Esophagus (tissue), 2 donors: Measurements from ENCODE around the gene TSPAN17. TPM values are rescaled to one million over a fixed set of nuclear protein-coding genes. Genes with fewer than 3 reads are reported as not detected.

ENCODE experiments used
- H3K27ac ChIP-seq, 2 donors: one replicate each; pipeline ENCODE4 v1.5.1; 2013; ENCODE audit warnings: low read depth in 2 of 2, mild to moderate bottlenecking in 2 of 2, inconsistent platforms in 1 of 2, low read length in 1 of 2, moderate library complexity in 1 of 2
- H3K27me3 ChIP-seq, 2 donors: one replicate each; pipeline ENCODE4 v1.6.1; 2013; ENCODE audit warnings: low read length in 2 of 2, control low read depth in 1 of 2, mild to moderate bottlenecking in 1 of 2; ENCODE audit not compliant: insufficient read depth in 2 of 2, control insufficient read depth in 1 of 2
- H3K36me3 ChIP-seq, 2 donors: one replicate each; pipeline ENCODE4 v1.6.1; 2013; ENCODE audit warnings: low read length in 1 of 2; ENCODE audit not compliant: control insufficient read depth in 2 of 2, insufficient read depth in 2 of 2
- H3K4me1 ChIP-seq, 2 donors: one replicate each; pipeline ENCODE4 v1.6.1; 2013; ENCODE audit warnings: low read length in 1 of 2; ENCODE audit not compliant: control insufficient read depth in 2 of 2, insufficient read depth in 2 of 2
- H3K4me3 ChIP-seq, 2 donors: one replicate each; pipeline ENCODE4 v1.5.1; 2013; ENCODE audit warnings: low read length in 2 of 2, mild to moderate bottlenecking in 2 of 2, low read depth in 1 of 2, moderate library complexity in 1 of 2
- H3K9me3 ChIP-seq, 2 donors: one replicate each; pipeline ENCODE4 v1.6.1; 2013; ENCODE audit warnings: mild to moderate bottlenecking in 2 of 2, low read depth in 1 of 2, low read length in 1 of 2, moderate library complexity in 1 of 2; ENCODE audit not compliant: control insufficient read depth in 2 of 2, insufficient read depth in 1 of 2
- WGBS, 2 donors: extraction: QIAGEN DNeasy Blood & Tissue Kit; methylation state at CpG; one replicate each; pipeline ENCODE4 v1.1.7; 2013; 5-methylcytosine and 5-hydroxymethylcytosine counted together
- polyA plus RNA-seq, 2 donors: library from polyadenylated mRNA; stranded (reverse); fragments of 200-250 nt; gene quantifications; one replicate each; pipeline ENCODE4 v1.2.3, GENCODE V29; 2013
- donor health status: healthy with polysubstance abuse.
- donor health status: Bipolar disorder and iron deficiency.

TSPAN17 gene
- polyA plus RNA-seq, 2 donors, result 15.7 to 21.3 TPM

DNA sequence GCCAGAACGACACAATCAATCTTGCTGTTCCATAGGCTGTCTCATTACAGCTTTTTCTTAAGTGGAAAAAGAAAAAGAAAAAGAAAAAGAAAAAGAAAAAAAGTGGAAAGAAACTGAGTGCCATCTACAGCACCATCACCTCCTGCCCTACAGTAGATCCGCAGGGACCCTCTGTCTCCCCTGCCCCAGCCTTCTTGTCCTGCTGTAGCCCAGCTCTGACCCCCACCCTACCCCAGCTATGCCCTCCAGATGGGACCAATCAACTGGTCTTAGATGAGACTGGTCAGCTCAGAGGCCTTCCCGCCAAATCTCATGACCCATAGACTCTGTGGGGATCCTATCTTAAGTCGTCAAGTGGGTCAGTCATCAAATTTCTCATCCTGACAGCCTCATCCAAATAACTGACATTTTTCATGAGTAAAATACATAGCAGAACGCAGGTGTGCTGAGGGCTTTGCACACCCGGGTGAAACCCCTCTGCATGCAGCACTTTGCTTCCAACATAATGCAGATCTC is 34.8 kb downstream of the TSPAN17 start:
- H3K4me3 ChIP-seq, result no peak overlapping the region
- peaks cover 0 to 2% of the 10 kb centered on the region in 2 donors for H3K27me3 ChIP-seq
- H3K36me3 ChIP-seq, result no peaks in the 10 kb centered on the region
- WGBS, 2 donors, result 59 to 64% methylated on average over 6 of the region's 6 CpGs
- peaks cover 0 to 4% of the 10 kb centered on the region in 2 donors for H3K4me1 ChIP-seq
- peaks cover 0 to under 1% of the 10 kb centered on the region in 2 donors for H3K9me3 ChIP-seq
- no peak overlapping the region for H3K27ac ChIP-seq

DNA sequence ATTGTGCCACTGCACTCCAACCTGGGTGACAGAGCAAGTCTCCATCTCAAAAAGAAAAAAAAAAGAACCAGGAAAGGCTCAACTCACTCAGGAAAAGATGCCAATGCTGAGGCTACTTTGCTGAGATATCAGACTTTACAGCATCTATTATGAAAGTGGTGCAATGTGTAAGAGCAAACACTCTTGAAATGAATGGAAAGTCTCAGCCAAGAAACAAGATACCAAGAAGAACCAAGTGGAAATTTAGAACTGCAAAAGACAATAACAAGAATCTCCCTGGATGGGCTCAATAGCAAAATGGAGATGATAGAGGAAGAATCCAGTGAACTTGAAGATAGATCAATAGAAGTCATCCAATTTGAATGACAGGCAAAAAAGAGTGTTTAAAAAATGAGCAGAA is 37.7 kb downstream of the TSPAN17 start:
- peaks cover 0 to 2% of the 10 kb centered on the region in 2 donors for H3K27me3 ChIP-seq
- H3K36me3 ChIP-seq, result no peaks in the 10 kb centered on the region
- H3K27ac ChIP-seq, result no peak overlapping the region
- no peak overlapping the region for H3K4me3 ChIP-seq
- peaks cover 0 to 13% of the 10 kb centered on the region in 2 donors for H3K9me3 ChIP-seq
- peaks cover 0 to under 1% of the 10 kb centered on the region in 2 donors for H3K4me1 ChIP-seq

DNA sequence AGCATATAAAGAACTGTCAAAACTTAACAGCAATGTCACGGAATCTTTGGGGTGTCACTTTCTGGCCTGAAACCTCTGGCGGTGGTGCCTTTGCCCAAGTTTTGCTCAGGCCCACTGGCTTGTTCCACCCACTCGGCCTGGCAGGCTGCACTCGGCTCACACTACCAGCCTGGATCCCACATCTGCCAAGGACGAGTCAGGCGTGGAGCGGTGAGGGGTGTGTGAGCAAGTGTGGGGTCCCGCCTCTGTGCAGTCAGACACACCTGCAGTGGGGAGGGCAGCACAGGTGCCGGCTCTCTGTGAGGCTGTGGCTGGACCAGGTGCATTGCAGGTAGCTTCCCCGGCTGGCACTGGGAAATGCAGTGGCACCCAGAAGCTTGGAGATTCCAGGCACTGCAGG is 40.0 kb downstream of the TSPAN17 start:
- Histone ChIP-seq H3K4me3 (no peak overlapping the region), H3K36me3 (no peaks in the 10 kb centered on the region), H3K27me3 (peaks cover 0 to 2% of the 10 kb centered on the region in 2 donors), H3K9me3 (peaks cover 0 to 13% of the 10 kb centered on the region in 2 donors), H3K4me1 (peaks cover 0 to under 1% of the 10 kb centered on the region in 2 donors), H3K27ac (no peak overlapping the region)
- WGBS, 2 donors, result 78 to 79% methylated on average over 10 of the region's 10 CpGs

DNA sequence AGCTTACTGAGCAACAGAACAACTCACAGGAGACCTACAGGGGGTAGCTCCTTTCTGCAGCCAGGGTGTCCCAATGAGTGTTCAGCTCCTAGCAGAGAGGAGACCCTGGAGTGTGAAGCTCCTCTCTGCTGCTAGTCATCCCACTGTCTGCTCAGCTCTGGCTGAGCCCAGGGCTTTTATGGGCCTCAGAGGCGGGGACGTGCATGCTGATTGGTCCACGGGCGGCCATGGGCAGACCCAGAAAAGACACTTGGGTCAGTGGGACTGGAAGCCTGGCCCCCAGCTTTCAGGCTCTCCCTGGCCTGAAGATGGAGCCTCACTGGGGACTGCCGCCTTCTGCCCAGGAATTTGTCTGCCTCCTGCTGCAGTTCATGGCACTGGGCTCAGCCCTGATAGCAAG is 40.6 kb downstream of the TSPAN17 start:
- H3K36me3 ChIP-seq, result no peaks in the 10 kb centered on the region
- peaks cover 0 to 5% of the 10 kb centered on the region in 2 donors for H3K4me1 ChIP-seq
- WGBS, 2 donors, result 89 to 94% methylated on average over 5 of the region's 5 CpGs
- H3K9me3 ChIP-seq, result peaks cover 0 to 13% of the 10 kb centered on the region in 2 donors
- no peak overlapping the region for H3K27ac ChIP-seq
- no peak overlapping the region for H3K4me3 ChIP-seq
- H3K27me3 ChIP-seq, result peaks cover 0 to 2% of the 10 kb centered on the region in 2 donors

DNA sequence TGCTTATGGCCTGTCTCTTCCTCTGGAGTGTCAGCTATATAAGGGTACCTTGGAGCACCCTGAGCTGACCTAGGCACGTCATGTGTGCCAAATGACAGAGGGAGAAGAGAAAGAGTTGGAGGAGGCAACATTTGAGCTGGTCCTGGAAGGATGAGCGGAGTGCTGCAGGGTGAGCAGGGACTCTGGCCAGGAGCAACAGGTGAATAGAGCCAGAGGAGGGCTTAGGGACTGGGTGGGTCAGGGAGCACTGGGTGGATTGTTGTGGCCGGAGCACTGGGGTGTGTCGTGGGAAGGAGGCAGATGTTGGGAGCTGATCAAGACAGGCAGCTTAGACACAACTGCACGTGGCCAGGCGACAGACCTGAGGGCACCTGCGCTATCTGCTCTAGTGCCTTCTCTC is 43.6 kb downstream of the TSPAN17 start:
- no peaks in the 10 kb centered on the region for H3K27me3 ChIP-seq
- no peaks in the 10 kb centered on the region for H3K36me3 ChIP-seq
- H3K4me1 ChIP-seq, result peaks cover 0 to 5% of the 10 kb centered on the region in 2 donors
- H3K27ac ChIP-seq, result no peak overlapping the region
- no peak overlapping the region for H3K4me3 ChIP-seq
- WGBS, 2 donors, result 69 to 72% methylated on average over 7 of the region's 7 CpGs
- peaks cover 0 to 13% of the 10 kb centered on the region in 2 donors for H3K9me3 ChIP-seq

DNA sequence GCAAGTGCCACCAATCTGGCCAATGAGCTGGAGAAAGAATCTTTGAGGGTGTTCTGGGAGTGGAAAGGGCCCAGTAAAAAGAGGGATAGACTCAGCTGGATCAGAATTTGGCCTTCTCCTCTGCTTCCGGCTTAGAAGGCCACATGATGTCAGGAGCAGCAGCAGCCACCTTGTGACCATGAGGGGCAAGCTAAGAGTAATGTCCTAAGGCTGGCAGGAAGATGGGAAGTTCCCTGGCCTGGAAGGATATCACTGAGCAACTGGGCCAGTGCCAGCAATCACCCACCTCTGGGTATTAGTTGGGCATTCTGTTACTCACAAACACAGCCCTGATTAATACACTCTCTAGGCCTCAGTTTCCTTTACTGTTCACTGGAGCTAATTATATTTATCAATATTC is 44.2 kb downstream of the TSPAN17 start:
- Histone ChIP-seq H3K27ac (no peak overlapping the region), H3K4me1 (peaks cover 0 to 5% of the 10 kb centered on the region in 2 donors), H3K4me3 (no peak overlapping the region), H3K36me3 (no peaks in the 10 kb centered on the region), H3K27me3 (no peaks in the 10 kb centered on the region), H3K9me3 (peaks cover 0 to 13% of the 10 kb centered on the region in 2 donors)
- 98 to 100% methylated on average over 1 of the region's 1 CpG for WGBS, 2 donors

DNA sequence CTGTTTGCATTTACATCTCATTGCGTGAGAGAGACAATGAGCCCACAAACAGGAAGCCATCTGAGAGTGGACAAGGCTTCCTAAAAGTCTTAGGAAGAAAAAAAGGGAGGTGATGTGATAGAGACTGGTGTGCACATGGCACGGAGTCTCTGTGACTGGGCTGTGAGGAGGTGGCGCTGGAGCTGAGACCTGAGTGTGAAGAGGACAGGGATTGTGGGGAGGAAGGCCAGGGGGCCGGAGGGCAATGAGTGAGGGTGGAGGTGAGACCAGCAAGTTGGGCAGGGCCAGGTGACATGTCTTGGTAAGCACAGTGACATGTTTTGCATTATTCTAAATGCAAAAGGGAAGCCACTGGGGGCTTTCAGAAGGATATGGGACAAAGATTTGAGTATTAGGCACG is 45.0 kb downstream of the TSPAN17 start:
- Histone ChIP-seq H3K36me3 (no peaks in the 10 kb centered on the region), H3K4me3 (no peak overlapping the region), H3K27ac (no peak overlapping the region), H3K4me1 (peaks cover 0 to 5% of the 10 kb centered on the region in 2 donors), H3K27me3 (no peaks in the 10 kb centered on the region), H3K9me3 (peaks cover 0 to 10% of the 10 kb centered on the region in 2 donors)
- WGBS, 2 donors, result 50 to 58% methylated on average over 5 of the region's 5 CpGs

DNA sequence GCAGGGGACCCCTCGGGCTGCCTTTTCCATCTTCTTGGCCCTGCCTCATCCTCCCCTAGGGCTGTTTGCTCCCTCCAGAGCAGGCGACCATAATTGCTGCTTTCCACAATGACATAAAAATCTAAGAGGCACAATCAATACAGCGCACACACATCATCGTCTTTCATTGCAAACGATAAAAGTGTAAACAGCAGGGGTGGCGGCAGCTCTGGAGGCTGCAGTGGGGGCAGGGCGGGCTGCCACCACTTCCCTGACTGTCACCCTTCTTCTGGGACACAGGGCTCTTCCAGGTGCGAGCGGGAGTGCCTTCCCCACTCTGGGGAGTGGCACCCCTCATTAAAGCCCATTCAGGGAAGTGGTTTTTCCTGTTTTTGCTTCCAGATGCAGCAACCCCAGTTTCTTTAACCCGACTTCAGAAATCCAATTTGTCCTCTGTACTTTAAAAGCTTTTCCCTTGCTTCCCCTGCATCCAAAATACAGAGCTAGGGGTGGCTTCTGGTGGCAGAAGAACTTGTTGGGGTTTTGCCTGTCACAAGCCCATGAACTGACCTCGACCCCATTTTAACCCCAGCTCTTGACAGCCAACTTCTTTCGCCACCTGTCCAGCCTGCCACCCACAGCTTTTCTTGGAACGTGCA is 45.7 kb downstream of the TSPAN17 start:
- Histone ChIP-seq H3K27me3 (no peaks in the 10 kb centered on the region), H3K4me3 (no peak overlapping the region), H3K27ac (peak overlapping the region; percentile 57 to 69), H3K36me3 (no peaks in the 10 kb centered on the region), H3K4me1 (peaks cover 0 to 5% of the 10 kb centered on the region in 2 donors), H3K9me3 (peaks cover 0 to 6% of the 10 kb centered on the region in 2 donors)
- 8 to 16% methylated on average over 13 of the region's 13 CpGs for whole genome bisulfite sequencing, 2 donors

DNA sequence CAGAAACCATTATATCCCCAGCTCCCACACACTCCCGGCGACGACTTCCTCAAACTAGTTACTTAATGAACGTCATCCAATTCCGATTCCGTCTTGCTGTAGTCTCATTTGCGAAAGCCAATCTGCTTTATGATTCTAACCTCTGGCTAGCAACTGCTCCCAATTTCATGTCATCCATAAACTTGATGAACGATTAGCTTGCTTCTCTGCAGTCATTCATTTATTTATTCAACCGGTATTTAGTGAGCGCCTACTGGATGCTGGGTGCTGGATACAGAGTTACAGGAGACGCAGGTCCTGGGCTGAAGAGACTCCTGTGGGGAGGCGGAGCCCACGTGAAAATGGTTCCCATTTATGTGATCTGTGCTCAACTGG is 46.2 kb downstream of the TSPAN17 start:
- H3K9me3 ChIP-seq, result peaks cover 0 to 1% of the 10 kb centered on the region in 2 donors
- no peak overlapping the region for H3K4me3 ChIP-seq
- H3K4me1 ChIP-seq, result peaks cover 0 to 5% of the 10 kb centered on the region in 2 donors
- WGBS, 2 donors, result 22 to 31% methylated on average over 13 of the region's 13 CpGs
- H3K36me3 ChIP-seq, result no peaks in the 10 kb centered on the region
- no peaks in the 10 kb centered on the region for H3K27me3 ChIP-seq
- peak overlapping the region; percentile 57 to 69 for H3K27ac ChIP-seq

DNA sequence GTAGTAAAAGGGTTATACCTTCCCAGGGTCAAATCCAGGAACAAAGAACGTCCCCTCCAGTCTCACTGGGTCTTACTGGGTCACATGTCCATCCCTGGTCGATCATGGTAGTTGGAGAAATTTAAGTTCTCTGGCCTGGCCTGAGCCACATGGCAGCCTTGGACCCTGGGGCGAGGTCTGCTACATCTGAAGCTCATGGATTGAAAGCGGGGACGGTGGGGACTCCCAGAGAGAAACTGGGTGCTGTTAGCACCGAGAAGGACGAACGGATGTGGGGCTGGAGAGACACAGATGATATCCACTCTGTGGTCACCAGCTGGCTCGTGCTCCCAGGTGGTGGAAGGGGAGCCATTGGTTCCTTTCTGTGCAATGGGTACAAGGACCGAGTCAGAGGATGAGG is 46.9 kb downstream of the TSPAN17 start:
- H3K27me3 ChIP-seq, result no peaks in the 10 kb centered on the region

More for the DNA sequence above, 46.9 kb downstream of the TSPAN17 start:
- 82 to 83% methylated on average over 10 of the region's 10 CpGs for WGBS, 2 donors
- Histone ChIP-seq H3K9me3 (peaks cover 0 to 1% of the 10 kb centered on the region in 2 donors), H3K36me3 (no peaks in the 10 kb centered on the region), H3K4me3 (no peak overlapping the region), H3K27ac (no peak overlapping the region), H3K4me1 (peaks cover 0 to 5% of the 10 kb centered on the region in 2 donors)
